ENCODE results near the gene WDR13. TPM values are rescaled to one million over a fixed set of nuclear protein-coding genes. Genes with fewer than 3 reads are reported as not detected.

The WDR13 gene
- total and polyA plus RNA-seq, 7 experiments from 2014 or later = 27.5 to 66.9 (median 51.6) TPM

GRCh38 chrX:48600226-48600625, 2.9 kb downstream of the WDR13 start:
- H3K27me3 ChIP-seq (ENCODE audit: control insufficient read depth in 2 of 2, insufficient read depth in 2 of 2, low read length in 2 of 2) = no peaks in the 10 kb centered on the region
- Mint-ChIP-seq H3K36me3 (peaks cover 0 to 7% (median 2%) of the 10 kb centered on the region in 5 donors), H3K27me3 (peaks cover 0 to 2% (median 0%) of the 10 kb centered on the region in 5 donors), H3K4me3 (no peak overlapping the region), H3K27ac (no peak overlapping the region), H3K9me3 (peaks cover 0 to 7% (median 0%) of the 10 kb centered on the region in 11 donors), H3K4me1 (peaks cover 4 to 16% (median 11%) of the 10 kb centered on the region in 7 donors)
- H3K9me3 ChIP-seq (ENCODE audit: control insufficient read depth in 2 of 3, low read length in 3 of 3) = no peaks in the 10 kb centered on the region
- ATAC-seq (no peak), DNase-seq (no peak)
- intact Hi-C loops (cut with micrococcal nuclease) = no loop called here
- peaks cover 0 to 8% of the 10 kb centered on the region in 2 donors for H3K4me1 ChIP-seq (ENCODE audit: control insufficient read depth in 2 of 2, insufficient read depth in 2 of 2, low read length in 2 of 2)
- peaks cover 0 to 21% (median 0%) of the 10 kb centered on the region in 3 experiments for H3K36me3 ChIP-seq (ENCODE audit: control insufficient read depth in 2 of 3, insufficient read depth in 3 of 3, low read length in 3 of 3)
- CTCF ChIA-PET = no interaction called here
- no peak overlapping the region for H3K27ac ChIP-seq (ENCODE audit: low read depth, low read length)
- H3K4me3 ChIP-seq (ENCODE audit: low read length) = no peak overlapping the region
- POLR2A ChIA-PET = no interaction called here

GRCh38 chrX:48601741-48602394, 4.6 kb downstream of the WDR13 start:
- no peak for DNase-seq
- Histone ChIP-seq H3K4me3 (ENCODE audit: low read length) (no peak overlapping the region), H3K4me1 (ENCODE audit: control insufficient read depth in 2 of 2, insufficient read depth in 2 of 2, low read length in 2 of 2) (peaks cover 0 to 8% of the 10 kb centered on the region in 2 donors), H3K36me3 (ENCODE audit: control insufficient read depth in 2 of 3, insufficient read depth in 3 of 3, low read length in 3 of 3) (peaks cover 0 to 21% (median 0%) of the 10 kb centered on the region in 3 experiments), H3K9me3 (ENCODE audit: control insufficient read depth in 2 of 3, low read length in 3 of 3) (no peaks in the 10 kb centered on the region), H3K27ac (ENCODE audit: low read depth, low read length) (no peak overlapping the region), H3K27me3 (ENCODE audit: control insufficient read depth in 2 of 2, insufficient read depth in 2 of 2, low read length in 2 of 2) (no peaks in the 10 kb centered on the region)
- Mint-ChIP-seq H3K9me3 (peaks cover 0 to 7% (median 0%) of the 10 kb centered on the region in 11 donors), H3K4me1 (peaks cover 4 to 16% (median 11%) of the 10 kb centered on the region in 7 donors), H3K27me3 (peaks cover 0 to 2% (median 0%) of the 10 kb centered on the region in 5 donors), H3K4me3 (no peak overlapping the region), H3K36me3 (peaks cover 0 to 7% (median 7%) of the 10 kb centered on the region in 5 donors), H3K27ac (no peak overlapping the region)
- ChIA-PET POLR2A (no interaction called here), CTCF (no interaction called here)
- no peak for ATAC-seq
- intact Hi-C loops (cut with micrococcal nuclease) = no loop called here

- H3K27ac ChIP-seq (ENCODE audit: low read depth, low read length) = no peak overlapping the region
- Mint-ChIP-seq H3K36me3 (peaks cover 0 to 7% (median 4%) of the 10 kb centered on the region in 5 donors), H3K4me3 (no peak overlapping the region), H3K9me3 (no peaks in the 10 kb centered on the region), H3K4me1 (no peaks in the 10 kb centered on the region), H3K27me3 (no peaks in the 10 kb centered on the region), H3K27ac (no peak overlapping the region)
- H3K4me1 ChIP-seq (ENCODE audit: control insufficient read depth in 2 of 2, insufficient read depth in 2 of 2, low read length in 2 of 2) = no peaks in the 10 kb centered on the region
- DNase-seq (no peak), ATAC-seq (no peak)
- POLR2A ChIA-PET = interaction anchor here (0.8 kb wide), 1 partner anchor 14 kb away, joined by 3 read pairs; no protein-coding TSS in a partner anchor
- no peaks in the 10 kb centered on the region for H3K9me3 ChIP-seq (ENCODE audit: control insufficient read depth in 2 of 3, low read length in 3 of 3)
- H3K4me3 ChIP-seq (ENCODE audit: low read length) = no peak overlapping the region
- no peaks in the 10 kb centered on the region for H3K27me3 ChIP-seq (ENCODE audit: control insufficient read depth in 2 of 2, insufficient read depth in 2 of 2, low read length in 2 of 2)
- CTCF ChIA-PET = no interaction called here
- H3K36me3 ChIP-seq (ENCODE audit: control insufficient read depth in 2 of 3, insufficient read depth in 3 of 3, low read length in 3 of 3) = peaks cover 0 to 9% (median 0%) of the 10 kb centered on the region in 3 experiments
- intact Hi-C loops (cut with micrococcal nuclease) = no loop called here
Observed at GRCh38 chrX:48604701-48605100, 7.4 kb downstream of the WDR13 start.

DNA sequence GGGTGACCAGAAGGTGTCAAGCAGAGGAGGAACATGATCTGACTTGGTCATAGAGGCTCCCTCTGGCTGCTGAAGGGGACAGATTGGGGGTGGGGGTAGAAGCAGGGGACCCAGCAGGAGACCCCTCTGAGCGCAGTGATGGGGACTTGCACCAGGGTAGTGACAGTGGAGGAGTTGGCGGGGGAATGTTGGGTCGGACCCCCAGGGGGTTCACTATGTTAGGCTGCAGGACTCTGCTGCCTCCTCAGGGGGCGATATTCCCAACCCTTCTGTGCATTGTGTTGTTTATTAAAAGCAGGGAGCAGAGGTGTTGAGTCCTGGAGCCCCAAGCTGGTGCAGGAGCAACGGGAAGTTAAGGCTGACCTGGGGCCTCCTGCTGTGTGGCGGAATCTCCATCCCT, 8.8 kb downstream of the WDR13 start:
- no peak overlapping the region for H3K4me3 ChIP-seq (ENCODE audit: low read length)
- H3K27me3 ChIP-seq (ENCODE audit: control insufficient read depth in 2 of 2, insufficient read depth in 2 of 2, low read length in 2 of 2) = no peaks in the 10 kb centered on the region
- DNase-seq (no peak), ATAC-seq (no peak)
- intact Hi-C loops (cut with micrococcal nuclease) = no loop called here
- Mint-ChIP-seq H3K36me3 (peaks cover 0 to 7% (median 4%) of the 10 kb centered on the region in 5 donors), H3K27ac (no peak overlapping the region), H3K4me1 (no peaks in the 10 kb centered on the region), H3K9me3 (no peaks in the 10 kb centered on the region), H3K4me3 (no peak overlapping the region), H3K27me3 (no peaks in the 10 kb centered on the region)
- H3K4me1 ChIP-seq (ENCODE audit: control insufficient read depth in 2 of 2, insufficient read depth in 2 of 2, low read length in 2 of 2) = no peaks in the 10 kb centered on the region
- no peak overlapping the region for H3K27ac ChIP-seq (ENCODE audit: low read depth, low read length)
- no peaks in the 10 kb centered on the region for H3K36me3 ChIP-seq (ENCODE audit: control insufficient read depth in 2 of 3, insufficient read depth in 3 of 3, low read length in 3 of 3)
- no peaks in the 10 kb centered on the region for H3K9me3 ChIP-seq (ENCODE audit: control insufficient read depth in 2 of 3, low read length in 3 of 3)
- POLR2A ChIA-PET = no interaction called here
- CTCF ChIA-PET = no interaction called here

DNA sequence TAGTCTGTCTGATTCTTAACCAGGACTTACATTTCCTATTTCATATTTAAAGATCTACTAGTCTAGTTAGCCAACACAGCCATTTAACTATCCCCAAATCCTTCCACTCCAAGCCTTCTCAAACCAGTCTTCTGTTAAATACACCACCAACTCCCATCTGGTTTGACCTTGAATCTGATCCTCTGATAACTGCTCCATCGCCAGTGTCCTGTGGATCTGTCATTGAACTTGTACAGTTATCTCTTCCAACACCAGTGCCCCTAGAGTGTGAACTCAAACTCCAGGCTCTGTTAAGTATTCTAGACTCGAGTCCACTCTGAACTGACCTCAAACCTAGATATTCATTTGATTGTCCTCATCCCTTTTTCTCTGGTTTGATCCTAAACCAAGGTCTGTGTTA, 14.4 kb downstream of the WDR13 start:
- Mint-ChIP-seq H3K36me3 (no peaks in the 10 kb centered on the region), H3K4me3 (no peak overlapping the region), H3K9me3 (no peaks in the 10 kb centered on the region), H3K27me3 (peaks cover 0 to 3% (median 0%) of the 10 kb centered on the region in 5 donors), H3K27ac (peak overlapping the region in 1 of 9 donors; percentile 66), H3K4me1 (no peaks in the 10 kb centered on the region)
- no peak overlapping the region for H3K4me3 ChIP-seq (ENCODE audit: low read length)
- CTCF ChIA-PET = no interaction called here
- ATAC-seq (no peak), DNase-seq (no peak)
- intact Hi-C loops (cut with micrococcal nuclease) = no loop called here
- H3K9me3 ChIP-seq (ENCODE audit: control insufficient read depth in 2 of 3, low read length in 3 of 3) = no peaks in the 10 kb centered on the region
- no peak overlapping the region for H3K27ac ChIP-seq (ENCODE audit: low read depth, low read length)
- H3K36me3 ChIP-seq (ENCODE audit: control insufficient read depth in 2 of 3, insufficient read depth in 3 of 3, low read length in 3 of 3) = no peaks in the 10 kb centered on the region
- no peaks in the 10 kb centered on the region for H3K4me1 ChIP-seq (ENCODE audit: control insufficient read depth in 2 of 2, insufficient read depth in 2 of 2, low read length in 2 of 2)
- no peaks in the 10 kb centered on the region for H3K27me3 ChIP-seq (ENCODE audit: control insufficient read depth in 2 of 2, insufficient read depth in 2 of 2, low read length in 2 of 2)
- POLR2A ChIA-PET = interaction anchor here (0.7 kb wide), 1 partner anchor 51 kb away, joined by 5 read pairs; no protein-coding TSS in a partner anchor

- H3K9me3 ChIP-seq (ENCODE audit: control insufficient read depth in 2 of 3, low read length in 3 of 3) = no peaks in the 10 kb centered on the region
- no peak overlapping the region for H3K4me3 Mint-ChIP-seq
- POLR2A ChIA-PET = no interaction called here
Observed at GRCh38 chrX:48613502-48614160, 16.3 kb downstream of the WDR13 start.

More at GRCh38 chrX:48613502-48614160, 16.3 kb downstream of the WDR13 start:
- CTCF ChIA-PET = no interaction called here
- intact Hi-C loops (cut with micrococcal nuclease) = no loop called here
- Histone ChIP-seq H3K4me1 (ENCODE audit: control insufficient read depth in 2 of 2, insufficient read depth in 2 of 2, low read length in 2 of 2) (no peaks in the 10 kb centered on the region), H3K27ac (ENCODE audit: low read depth, low read length) (no peak overlapping the region), H3K36me3 (ENCODE audit: control insufficient read depth in 2 of 3, insufficient read depth in 3 of 3, low read length in 3 of 3) (no peaks in the 10 kb centered on the region), H3K27me3 (ENCODE audit: control insufficient read depth in 2 of 2, insufficient read depth in 2 of 2, low read length in 2 of 2) (no peaks in the 10 kb centered on the region), H3K4me3 (ENCODE audit: low read length) (no peak overlapping the region)
- ATAC-seq (no peak), DNase-seq (no peak)
- H3K36me3 Mint-ChIP-seq = no peaks in the 10 kb centered on the region
- peak overlapping the region in 1 of 9 donors; percentile 22 for H3K27ac Mint-ChIP-seq
- H3K27me3 Mint-ChIP-seq = peaks cover 0 to 3% (median 0%) of the 10 kb centered on the region in 5 donors
- no peaks in the 10 kb centered on the region for H3K4me1 Mint-ChIP-seq
- H3K9me3 Mint-ChIP-seq = no peaks in the 10 kb centered on the region

All from naive thymus-derived CD4-positive, alpha-beta T cell (primary cell).